Measurements from ENCODE around the gene ATP2B2.

GRCh38 chr3:10395196-10395595, 110.2 kb downstream of the ATP2B2 start:
- TF ChIP-seq CTCF (IDR thresholded peaks at IDR 0.05 in 2 of 3, conservative IDR thresholded peaks at IDR 0.05 in 1 of 3; ENCODE audit: borderline replicate concordance in 1 of 3, insufficient read depth in 1 of 3, low read depth in 2 of 3, low read length in 2 of 3) (no peak), TCF7L2 (IDR thresholded peaks at IDR 0.05; ENCODE audit: borderline replicate concordance, extremely low read depth, insufficient read depth, insufficient read length) (no peak), EZH2 (IDR thresholded peaks at IDR 0.05) (no peak), POLR2A (IDR thresholded peaks at IDR 0.05; ENCODE audit: borderline replicate concordance, extremely low read depth, insufficient read depth, insufficient read length) (no peak), EGR1 (IDR thresholded peaks at IDR 0.05; ENCODE audit: low read depth) (no peak), ZNF274 (IDR thresholded peaks at IDR 0.05; ENCODE audit: low read depth, low read length) (no peak)

Data from HCT116 (cell line).